HG03175 (cell line): ENCODE measurements around the gene ZRSR2.
"Not testable (repeated sequence)": the region's sequence is repeated elsewhere in the genome, so short reads cannot be mapped to it uniquely, and the experiment has no call there.

Source experiments
- ATAC-seq: cut with Tn5 transposase; IDR thresholded peaks from one replicate; pipeline ENCODE4 v1.9.1; 2021; ENCODE audit warnings: mild to moderate bottlenecking, moderate library complexity; ENCODE audit not compliant: unreplicated experiment

The ZRSR2 gene

GRCh38 chrX:15789979-15790768 lies at the start of gene ZRSR2:
TSS of gene ZRSR2 (plus strand) at chrX:15790484. CDS start at chrX:15790496, 12 bp downstream.
- ATAC-seq, result peak; percentile 90

- ATAC-seq, result no peak
Measured at GRCh38 chrX:15744181-15744867, 46.0 kb upstream of the ZRSR2 start.

- no peak for ATAC-seq
Measured at GRCh38 chrX:15745179-15745578, 45.1 kb upstream of the ZRSR2 start.

- not testable (repeated sequence) for ATAC-seq
Measured at GRCh38 chrX:15746651-15747050, 43.6 kb upstream of the ZRSR2 start.

- ATAC-seq, result no peak
Measured at GRCh38 chrX:15747626-15748173, 42.6 kb upstream of the ZRSR2 start.

GRCh38 chrX:15748841-15749240 lies 41.4 kb upstream of the ZRSR2 start:
- ATAC-seq, result no peak

GRCh38 chrX:15749642-15750610 lies 40.4 kb upstream of the ZRSR2 start:
- peak; percentile 86 for ATAC-seq

- no peak for ATAC-seq
Measured at GRCh38 chrX:15750611-15751154, 39.6 kb upstream of the ZRSR2 start.

- ATAC-seq, result peak; percentile 69
Measured at GRCh38 chrX:15751155-15751819, 39.0 kb upstream of the ZRSR2 start.

- ATAC-seq, result no peak
Measured at GRCh38 chrX:15755091-15755490, 35.2 kb upstream of the ZRSR2 start.

- no peak for ATAC-seq
Measured at GRCh38 chrX:15758140-15758539, 32.1 kb upstream of the ZRSR2 start.

GRCh38 chrX:15759886-15760285 lies 30.4 kb upstream of the ZRSR2 start:
- ATAC-seq, result not testable (repeated sequence)

- no peak for ATAC-seq
Measured at GRCh38 chrX:15761564-15762191, 28.6 kb upstream of the ZRSR2 start.

- ATAC-seq, result no peak
Measured at GRCh38 chrX:15769300-15769954, 20.9 kb upstream of the ZRSR2 start.

- peak; percentile 86 for ATAC-seq
Measured at GRCh38 chrX:15781961-15782699, 8.2 kb upstream of the ZRSR2 start.

GRCh38 chrX:15785176-15785750 lies 5.0 kb upstream of the ZRSR2 start:
- no peak for ATAC-seq

GRCh38 chrX:15786915-15787314 lies 3.4 kb upstream of the ZRSR2 start:
- ATAC-seq, result no peak

- peak; percentile 29 for ATAC-seq
Measured at GRCh38 chrX:15790769-15791290, 546 bp downstream of the ZRSR2 start.
